Panc1 (cell line): ENCODE measurements around the gene CPAMD8. TPM values are rescaled to one million over a fixed set of nuclear protein-coding genes. Genes with fewer than 3 reads are reported as not detected.

ENCODE experiments used
- ATAC-seq: fragments of 200-7000 bp; cut with Tn5 transposase; 2 replicates; pipeline ENCODE4 v1.9.1; 2020; ENCODE audit warnings: mild to moderate bottlenecking, moderate library complexity
- BruUV-seq: library from RNA; stranded (reverse); fragments of 400-500 nt; replicated peaks from 2 replicates; lab custom pipeline; 2021; lab: Mats Ljungman, UMichigan
- CTCF ChIA-PET: fragments of 300-600 bp; sonication (Branson Sonifier 250); formaldehyde crosslinking; loops from one replicate; lab custom pipeline; 2022; ENCODE audit warnings: antibody characterized with exemption; lab: Charles Lee
- POLR2A ChIA-PET: fragments of 300-600 bp; sonication (Branson Sonifier 250); formaldehyde crosslinking; loops from one replicate; lab custom pipeline; 2022; ENCODE audit warnings: antibody characterized with exemption; lab: Charles Lee
- DNase-seq: peaks from one replicate; pipeline ENCODE4 v3.0.0-alpha.2; 2010; ENCODE audit warnings: low read depth, low spot score
- H3K27ac ChIP-seq: 2 replicates; pipeline ENCODE4 v1.5.1; 2011; ENCODE audit warnings: mild to moderate bottlenecking, low read length, inconsistent platforms
- H3K27me3 ChIP-seq: fragments of 200-500 bp; sonication (Bioruptor generic); 2 replicates; pipeline ENCODE4 v1.6.0; 2014; ENCODE audit warnings: low read length, inconsistent platforms; ENCODE audit not compliant: control insufficient read depth, insufficient read depth
- H3K36me3 ChIP-seq: fragments of 200-500 bp; sonication (Bioruptor generic); 2 replicates; pipeline ENCODE4 v1.5.1; 2014; ENCODE audit warnings: inconsistent platforms, mild to moderate bottlenecking, low read length, moderate library complexity; ENCODE audit not compliant: control insufficient read depth, insufficient read depth
- H3K4me1 ChIP-seq: 2 replicates; pipeline ENCODE4 v1.5.1; 2011; ENCODE audit warnings: inconsistent platforms, mild to moderate bottlenecking, low read length, moderate library complexity; ENCODE audit not compliant: control insufficient read depth, insufficient read depth
- H3K4me3 ChIP-seq, 2 experiments: 2 replicates each; pipeline ENCODE4 v1.5.1; 2011 to 2012; ENCODE audit warnings: low read depth in 2 of 2, low read length in 2 of 2, mild to moderate bottlenecking in 2 of 2, inconsistent platforms in 1 of 2, moderate library complexity in 1 of 2
- H3K9me3 ChIP-seq: fragments of 200-500 bp; sonication (Bioruptor generic); 2 replicates; pipeline ENCODE4 v1.5.1; 2014; ENCODE audit warnings: low read depth, mild to moderate bottlenecking, inconsistent platforms, low read length, moderate library complexity; ENCODE audit not compliant: control insufficient read depth, insufficient read depth
- CTCF ChIP-seq: fragments of 450-650 bp; IDR thresholded peaks from 2 replicates; pipeline ENCODE4 v1.5.1; 2017; ENCODE audit warnings: mild to moderate bottlenecking
- POLR2AphosphoS5 ChIP-seq: IDR thresholded peaks from 2 replicates; pipeline ENCODE4 v1.6.1; 2012; ENCODE audit warnings: mild to moderate bottlenecking, low read depth, low read length, moderate library complexity
- SIN3A ChIP-seq: IDR thresholded peaks from 2 replicates; pipeline ENCODE4 v1.6.1; 2012; ENCODE audit warnings: low read depth, mild to moderate bottlenecking, low read length, moderate library complexity, borderline replicate concordance; ENCODE audit not compliant: insufficient read depth
- TCF7L2 ChIP-seq: IDR thresholded peaks from 2 replicates; pipeline ENCODE4 v1.6.1; 2011; ENCODE audit warnings: mild to moderate bottlenecking, low read depth, low read length, inconsistent platforms
- in situ Hi-C: cut with HindIII; loops from 2 replicates; pipeline ENCODE4 v1.10.0; 2016; ENCODE audit warnings: low sequenced_read_pairs, low pct_unique_long_range_greater_than_20kb
- intact Hi-C: fragments of 100-400 bp; cut with micrococcal nuclease; formaldehyde crosslinking; loops from one replicate; pipeline ENCODE4 v1.10.0; 2022; ENCODE audit not compliant: unreplicated experiment
- total RNA-seq: library from RNA; stranded (reverse); gene quantifications from one replicate; pipeline ENCODE4 v1.2.1, GENCODE V29; 2021; ENCODE audit not compliant: unreplicated experiment
- TF ChIP-seq, protein P1 (sequence below), 2 experiments: IDR thresholded peaks; 2 replicates each; pipeline ENCODE4 v1.6.1; 2011 to 2012; ENCODE audit warnings: low read depth in 2 of 2, control low read depth in 1 of 2, low read length in 1 of 2, mild to moderate bottlenecking in 1 of 2, moderate library complexity in 1 of 2; ENCODE audit not compliant: insufficient read depth in 1 of 2

Gene CPAMD8
- total RNA-seq, 1 experiment from 2014 or later: 2.0 TPM

- ATAC-seq (no peak), DNase-seq (no peak)
- no peaks in the 10 kb centered on the region for H3K4me1 ChIP-seq
- H3K4me3 ChIP-seq: no peak overlapping the region
- TF ChIP-seq TCF7L2 (no peak), SIN3A (no peak), POLR2AphosphoS5 (no peak), CTCF (no peak)
- TF ChIP-seq, protein P1, sequence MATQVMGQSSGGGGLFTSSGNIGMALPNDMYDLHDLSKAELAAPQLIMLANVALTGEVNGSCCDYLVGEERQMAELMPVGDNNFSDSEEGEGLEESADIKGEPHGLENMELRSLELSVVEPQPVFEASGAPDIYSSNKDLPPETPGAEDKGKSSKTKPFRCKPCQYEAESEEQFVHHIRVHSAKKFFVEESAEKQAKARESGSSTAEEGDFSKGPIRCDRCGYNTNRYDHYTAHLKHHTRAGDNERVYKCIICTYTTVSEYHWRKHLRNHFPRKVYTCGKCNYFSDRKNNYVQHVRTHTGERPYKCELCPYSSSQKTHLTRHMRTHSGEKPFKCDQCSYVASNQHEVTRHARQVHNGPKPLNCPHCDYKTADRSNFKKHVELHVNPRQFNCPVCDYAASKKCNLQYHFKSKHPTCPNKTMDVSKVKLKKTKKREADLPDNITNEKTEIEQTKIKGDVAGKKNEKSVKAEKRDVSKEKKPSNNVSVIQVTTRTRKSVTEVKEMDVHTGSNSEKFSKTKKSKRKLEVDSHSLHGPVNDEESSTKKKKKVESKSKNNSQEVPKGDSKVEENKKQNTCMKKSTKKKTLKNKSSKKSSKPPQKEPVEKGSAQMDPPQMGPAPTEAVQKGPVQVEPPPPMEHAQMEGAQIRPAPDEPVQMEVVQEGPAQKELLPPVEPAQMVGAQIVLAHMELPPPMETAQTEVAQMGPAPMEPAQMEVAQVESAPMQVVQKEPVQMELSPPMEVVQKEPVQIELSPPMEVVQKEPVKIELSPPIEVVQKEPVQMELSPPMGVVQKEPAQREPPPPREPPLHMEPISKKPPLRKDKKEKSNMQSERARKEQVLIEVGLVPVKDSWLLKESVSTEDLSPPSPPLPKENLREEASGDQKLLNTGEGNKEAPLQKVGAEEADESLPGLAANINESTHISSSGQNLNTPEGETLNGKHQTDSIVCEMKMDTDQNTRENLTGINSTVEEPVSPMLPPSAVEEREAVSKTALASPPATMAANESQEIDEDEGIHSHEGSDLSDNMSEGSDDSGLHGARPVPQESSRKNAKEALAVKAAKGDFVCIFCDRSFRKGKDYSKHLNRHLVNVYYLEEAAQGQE (IDR thresholded peaks at IDR 0.05; ENCODE audit: insufficient read depth in 1 of 2, low read depth in 2 of 2, low read length in 1 of 2): no peak
- H3K36me3 ChIP-seq: no peaks in the 10 kb centered on the region
- intact Hi-C loops (loop anchor here (10.0 kb wide), 1 partner anchor 269 kb away; no protein-coding TSS in a partner anchor), in situ Hi-C loops (no loop called here)
- CTCF ChIA-PET: no interaction called here
- H3K27ac ChIP-seq: no peak overlapping the region
- BruUV-seq: no TSS peak
- H3K9me3 ChIP-seq: no peaks in the 10 kb centered on the region
- H3K27me3 ChIP-seq: no peaks in the 10 kb centered on the region
- POLR2A ChIA-PET: interaction anchor here (0.7 kb wide), 1 partner anchor 31 kb away, joined by 3 read pairs; no protein-coding TSS in a partner anchor
These were observed 17.1 kb upstream of the CPAMD8 start for GRCh38 chr19:17043744-17044143.

DNA sequence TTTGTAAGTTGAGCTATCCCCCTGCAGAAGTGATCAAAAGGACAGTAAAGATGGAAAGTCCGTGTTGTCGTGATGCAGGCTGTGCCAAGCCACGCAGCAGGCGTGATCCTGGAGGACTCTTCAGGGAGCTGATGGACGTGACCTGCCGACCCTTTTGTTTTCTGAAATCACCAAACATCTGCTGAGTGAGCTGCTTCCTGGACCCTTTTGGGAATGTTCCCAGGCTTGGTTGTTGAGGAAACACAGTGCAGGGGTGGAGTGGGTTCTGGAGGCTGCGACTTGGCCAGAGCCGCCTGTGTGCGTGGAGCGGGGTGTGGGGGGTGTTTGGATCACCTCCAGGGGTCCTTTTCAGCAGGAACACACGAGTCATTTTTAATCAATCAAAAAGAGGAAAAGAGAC is 15.4 kb upstream of the CPAMD8 start:
- Histone ChIP-seq H3K9me3 (no peaks in the 10 kb centered on the region), H3K27me3 (no peaks in the 10 kb centered on the region), H3K36me3 (no peaks in the 10 kb centered on the region), H3K4me3 (no peak overlapping the region), H3K27ac (no peak overlapping the region), H3K4me1 (no peaks in the 10 kb centered on the region)
- ATAC-seq (no peak), DNase-seq (no peak)
- BruUV-seq: no TSS peak
- in situ Hi-C loops: no loop called here
- TF ChIP-seq CTCF (no peak), SIN3A (no peak), POLR2AphosphoS5 (no peak), TCF7L2 (no peak)
- TF ChIP-seq, protein P1 (IDR thresholded peaks at IDR 0.05; ENCODE audit: insufficient read depth in 1 of 2, low read depth in 2 of 2, low read length in 1 of 2): no peak
- intact Hi-C loops: loop anchor here (10.0 kb wide), 1 partner anchor 267 kb away; no protein-coding TSS in a partner anchor
- ChIA-PET CTCF (interaction anchor here (1.0 kb wide), 1 partner anchor 11 kb away, joined by 4 read pairs; no protein-coding TSS in a partner anchor), POLR2A (interaction anchor here (0.5 kb wide), 1 partner anchor 52 kb away, joined by 3 read pairs; no protein-coding TSS in a partner anchor)
